Keratinocyte (primary cell): ENCODE results near the gene ACOXL.

Source experiments
- EZH2 ChIP-seq: IDR thresholded peaks from one replicate; pipeline ENCODE4 v1.6.1; 2012; ENCODE audit warnings: inconsistent platforms, mild to moderate bottlenecking, low read length, moderate library complexity
- TF ChIP-seq, protein P1 (sequence below), 3 experiments: IDR thresholded peaks in 1 of 3; conservative IDR thresholded peaks in 1 of 3; optimal IDR thresholded peaks in 1 of 3; 2 replicates in 2 of 3; 3 replicates in 1 of 3; pipeline versions ENCODE3 to v1.5.1; 2011; ENCODE audit warnings: low read length in 3 of 3, mild to moderate bottlenecking in 3 of 3, moderate library complexity in 2 of 3, control low read depth in 1 of 3, inconsistent platforms in 1 of 3; ENCODE audit not compliant: insufficient read depth in 2 of 3; ENCODE audit errors: extremely low read depth in 1 of 3

- TF ChIP-seq, protein P1, sequence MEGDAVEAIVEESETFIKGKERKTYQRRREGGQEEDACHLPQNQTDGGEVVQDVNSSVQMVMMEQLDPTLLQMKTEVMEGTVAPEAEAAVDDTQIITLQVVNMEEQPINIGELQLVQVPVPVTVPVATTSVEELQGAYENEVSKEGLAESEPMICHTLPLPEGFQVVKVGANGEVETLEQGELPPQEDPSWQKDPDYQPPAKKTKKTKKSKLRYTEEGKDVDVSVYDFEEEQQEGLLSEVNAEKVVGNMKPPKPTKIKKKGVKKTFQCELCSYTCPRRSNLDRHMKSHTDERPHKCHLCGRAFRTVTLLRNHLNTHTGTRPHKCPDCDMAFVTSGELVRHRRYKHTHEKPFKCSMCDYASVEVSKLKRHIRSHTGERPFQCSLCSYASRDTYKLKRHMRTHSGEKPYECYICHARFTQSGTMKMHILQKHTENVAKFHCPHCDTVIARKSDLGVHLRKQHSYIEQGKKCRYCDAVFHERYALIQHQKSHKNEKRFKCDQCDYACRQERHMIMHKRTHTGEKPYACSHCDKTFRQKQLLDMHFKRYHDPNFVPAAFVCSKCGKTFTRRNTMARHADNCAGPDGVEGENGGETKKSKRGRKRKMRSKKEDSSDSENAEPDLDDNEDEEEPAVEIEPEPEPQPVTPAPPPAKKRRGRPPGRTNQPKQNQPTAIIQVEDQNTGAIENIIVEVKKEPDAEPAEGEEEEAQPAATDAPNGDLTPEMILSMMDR (optimal IDR thresholded peaks at IDR 0.05 in 1 of 3, IDR thresholded peaks at IDR 0.05 in 1 of 3, conservative IDR thresholded peaks at IDR 0.05 in 1 of 3; ENCODE audit: extremely low read depth in 1 of 3, insufficient read depth in 2 of 3, low read length in 3 of 3) = no peak
- TF ChIP-seq EZH2 = no peak
Observed at GRCh38 chr2:110871637-110872036, 139.3 kb downstream of the ACOXL start.
